Occipital lobe (tissue), 2 donors: ENCODE results near the gene RABGAP1. TPM values are rescaled to one million over a fixed set of nuclear protein-coding genes. Genes with fewer than 3 reads are reported as not detected.
"Not testable (repeated sequence)": the region's sequence is repeated elsewhere in the genome, so short reads cannot be mapped to it uniquely, and the experiment has no call there.

Source experiments
- DNase-seq: peaks from one replicate; lab custom pipeline; 2025; lab: John Stamatoyannopoulos, UW
- total RNA-seq: library from RNA; depleted of rRNA; stranded (reverse); fragments of >200 nt; gene quantifications from one replicate; pipeline ENCODE4 v1.2.3, GENCODE V29; 2014

Gene RABGAP1
- 115 TPM for total RNA-seq

DNA sequence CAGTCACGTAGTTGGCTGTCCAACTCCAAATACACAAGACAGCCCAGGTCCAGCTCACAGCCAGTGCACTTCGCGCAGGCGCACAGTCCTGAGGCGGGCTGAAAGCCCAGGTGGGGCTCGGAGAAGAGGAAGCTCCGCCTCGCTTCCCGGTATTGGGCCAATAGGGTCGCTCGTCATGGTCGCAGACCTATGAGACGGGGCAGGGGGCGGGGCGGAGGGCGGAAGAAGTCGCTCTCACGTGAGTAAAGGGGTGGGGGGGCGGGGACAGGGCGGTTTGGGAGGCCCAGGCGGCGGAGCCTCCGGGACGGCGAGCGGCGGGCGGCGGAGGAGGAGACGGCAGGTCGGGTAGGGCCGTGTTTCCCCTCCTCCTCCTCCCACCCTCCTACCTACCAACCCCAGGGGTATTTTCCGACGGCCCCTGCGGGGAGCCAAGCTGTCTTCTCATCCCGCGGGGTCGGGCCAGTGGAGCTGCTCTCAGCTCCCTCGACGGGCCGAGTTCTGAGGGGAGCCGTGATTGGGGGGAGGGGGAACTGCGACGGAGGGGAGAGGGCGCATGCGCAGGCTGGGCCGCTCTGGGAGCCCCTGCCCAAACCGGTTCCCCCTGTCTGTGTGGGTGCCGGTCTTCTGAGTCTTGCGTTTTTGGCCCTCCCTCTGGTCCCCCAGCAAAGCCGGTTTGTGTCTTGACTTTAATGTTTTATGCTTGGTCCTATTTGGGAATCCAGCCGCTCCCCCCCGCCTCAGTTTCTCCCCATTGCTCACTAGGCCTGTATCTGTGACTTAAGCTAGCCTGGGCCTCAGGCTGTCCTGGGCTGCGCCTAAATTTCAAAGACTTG is at the start of gene RABGAP1:
Gene RABGAP1 (plus strand): TSS at position 272 of the 833 bp plus-strand sequence. CDS start 16,040 bp downstream, outside the sequence.
- peak; percentile 97 for DNase-seq

DNA sequence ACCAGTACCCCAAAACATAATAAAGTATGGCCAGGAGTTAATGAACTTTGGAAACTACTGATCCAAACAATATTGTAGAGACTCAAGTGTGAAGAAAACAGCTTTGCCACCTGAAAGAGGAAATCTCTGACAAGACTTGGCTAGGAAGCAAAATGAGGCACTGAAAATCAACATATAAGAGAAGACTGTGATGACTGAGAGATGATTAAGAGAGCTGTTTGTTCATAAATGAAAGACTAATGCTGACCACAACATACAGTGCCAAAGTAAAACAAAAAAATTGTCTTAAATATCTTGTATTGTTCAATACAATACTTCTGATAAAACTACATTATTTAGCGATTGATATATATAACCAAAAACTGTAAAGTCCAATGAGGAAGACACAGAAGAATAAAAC is 42.9 kb upstream of the RABGAP1 start:
- DNase-seq: no peak

DNA sequence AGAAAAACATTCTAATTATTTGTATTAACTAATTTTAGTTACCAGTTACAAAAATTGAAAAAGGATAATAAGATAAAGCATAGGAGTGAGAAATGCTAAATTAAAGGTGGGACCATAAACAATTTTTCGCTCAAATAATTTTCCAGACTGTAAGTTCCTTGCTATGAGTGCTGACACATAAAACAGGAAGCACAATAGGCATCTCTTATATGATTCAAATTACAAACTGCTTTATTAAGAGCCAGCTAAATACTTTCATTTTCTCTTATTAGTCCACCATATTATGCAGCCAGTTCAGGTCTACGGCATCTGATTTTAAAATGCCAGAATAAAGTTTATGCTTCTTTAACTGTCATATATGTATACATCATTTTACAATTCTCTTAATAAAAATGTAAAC is 40.0 kb upstream of the RABGAP1 start:
- DNase-seq: no peak

DNA sequence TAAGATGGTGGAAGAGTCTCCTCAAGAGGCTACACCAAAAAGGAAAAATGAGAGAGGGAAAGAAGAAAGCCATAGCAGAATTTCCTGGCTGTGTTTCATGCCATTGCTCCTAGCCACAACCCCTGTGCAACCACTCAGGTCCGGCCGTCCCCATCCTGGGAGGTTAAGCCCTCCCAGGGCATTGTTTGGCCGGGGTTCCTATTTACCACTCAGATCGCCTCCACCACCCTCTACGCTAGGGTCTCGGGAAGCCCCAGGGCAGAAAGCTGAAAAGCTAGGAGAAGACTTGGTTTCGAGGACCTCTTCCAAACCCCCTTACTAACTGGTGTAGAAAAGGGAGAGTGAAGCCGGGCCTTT is 36.4 kb upstream of the RABGAP1 start:
- DNase-seq: no peak

DNA sequence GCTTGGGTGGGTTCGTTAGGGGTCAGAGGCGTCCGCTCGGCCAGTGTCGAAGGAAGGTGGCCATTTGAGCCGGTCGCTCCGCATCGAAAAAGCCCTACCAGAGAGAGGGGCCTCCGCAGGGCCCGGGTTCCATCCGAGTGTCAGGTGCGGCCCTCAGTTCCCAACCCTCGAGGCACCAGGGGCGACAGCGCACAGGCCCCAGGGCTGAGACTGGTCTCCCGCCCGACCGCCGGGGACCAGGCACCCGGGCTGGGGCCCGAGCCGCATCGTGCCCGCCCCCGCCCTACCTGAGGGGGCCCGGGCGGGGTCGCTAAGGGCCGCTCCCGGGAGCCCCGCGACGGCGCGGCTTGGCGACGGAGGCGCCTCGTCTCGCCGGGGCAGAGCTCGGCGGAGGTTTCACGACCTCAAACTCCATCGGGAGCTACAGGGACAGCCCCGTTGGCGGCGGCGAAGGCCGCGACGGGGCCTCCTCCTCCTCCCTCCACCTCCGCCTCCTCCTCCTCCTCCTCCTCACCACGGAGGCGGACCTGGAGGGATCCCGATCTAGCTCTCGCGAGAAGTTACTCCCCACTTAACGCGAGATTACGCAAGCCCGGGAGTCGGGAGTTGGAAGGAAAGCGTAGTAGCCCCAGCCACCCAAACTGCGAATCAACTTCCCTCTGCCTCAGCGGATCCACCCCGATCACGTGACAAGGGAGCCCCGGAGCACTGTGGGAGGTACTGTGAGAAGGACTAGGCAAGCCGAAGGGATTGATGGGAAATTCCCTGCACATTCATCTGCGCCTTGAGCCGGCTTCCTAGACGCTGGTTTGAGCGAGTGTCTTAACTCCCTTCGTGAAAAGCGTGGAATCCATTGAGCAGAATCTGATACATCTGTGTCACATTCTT is 35.8 kb upstream of the RABGAP1 start, which contains the start of gene RC3H2:
Gene RC3H2 (minus strand): TSS at position 537 of the 888 bp plus-strand sequence. CDS start 7,850 bp downstream, outside the sequence.
- peak; percentile 100 for DNase-seq

DNA sequence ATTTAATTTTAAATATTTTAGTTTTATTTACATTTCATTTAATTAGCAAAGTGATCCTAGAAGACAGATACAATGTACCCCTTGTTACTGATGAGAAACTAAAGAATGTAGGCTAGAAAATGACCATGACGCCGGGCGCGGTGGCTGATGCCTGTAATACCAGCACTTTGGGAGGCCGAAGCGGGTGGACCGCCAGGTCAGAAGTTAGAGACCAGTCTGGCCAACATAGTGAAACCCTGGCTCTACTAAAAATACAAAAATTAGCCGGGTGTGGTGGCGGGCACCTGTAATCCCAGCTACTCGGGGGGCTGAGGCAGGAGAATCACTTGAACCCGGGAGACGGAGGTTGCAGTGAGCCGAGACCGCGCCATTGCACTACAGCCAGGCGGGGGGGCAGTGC is 34.7 kb upstream of the RABGAP1 start:
- not testable (repeated sequence) for DNase-seq

DNA sequence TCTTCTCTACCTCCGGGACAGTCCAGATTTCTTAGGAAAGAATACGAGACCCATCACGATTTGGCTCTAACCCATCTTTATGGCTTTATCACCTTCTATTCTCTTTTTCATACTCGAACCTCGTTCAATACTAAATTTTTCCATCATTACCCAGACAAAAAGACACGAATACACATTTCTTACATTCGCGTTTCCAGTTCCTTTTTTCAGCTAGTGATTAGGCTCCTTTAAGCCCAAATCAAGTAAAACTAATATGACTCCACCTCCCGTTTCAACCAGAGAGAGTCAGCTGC is 28.2 kb upstream of the RABGAP1 start:
- no peak for DNase-seq

DNA sequence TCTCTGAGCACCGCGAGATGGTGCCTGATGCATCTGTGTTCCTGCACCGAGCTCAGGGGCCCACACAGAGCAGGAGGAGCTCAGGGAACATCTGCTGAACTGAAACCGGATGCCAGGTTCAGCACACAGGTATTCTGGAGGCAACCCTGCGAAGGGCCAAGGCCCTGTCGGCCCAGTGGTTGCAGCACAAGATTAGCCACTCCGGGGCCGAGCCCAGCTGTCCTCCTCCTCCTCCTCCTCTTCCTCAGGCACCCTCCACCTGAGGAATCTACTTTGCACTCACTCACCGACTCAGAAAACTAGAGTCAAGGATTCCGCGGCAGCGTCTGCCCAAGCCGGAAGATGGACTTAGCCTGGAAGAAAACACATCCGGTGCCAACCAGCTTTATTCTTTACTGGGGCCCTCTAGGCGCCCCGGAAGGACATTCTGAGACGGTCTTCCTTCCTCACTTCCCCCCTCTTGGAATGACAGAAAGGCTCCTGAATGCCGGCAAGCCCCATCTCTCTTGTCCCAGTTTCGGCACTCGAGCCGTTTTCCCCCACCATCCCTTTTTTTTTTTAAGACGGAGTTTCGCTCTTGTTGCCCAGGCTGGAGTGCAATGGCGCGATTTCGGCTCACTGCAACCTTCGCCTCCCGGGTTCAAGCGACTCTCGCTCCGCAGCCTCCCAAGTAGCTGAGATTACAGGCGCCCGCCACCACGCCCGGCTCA is 27.7 kb upstream of the RABGAP1 start, which contains the start of gene ZBTB6:
Gene ZBTB6 (minus strand): TSS at position 360 of the 710 bp plus-strand sequence. CDS start 1,251 bp downstream, outside the sequence.
- peak; percentile 85 for DNase-seq

DNA sequence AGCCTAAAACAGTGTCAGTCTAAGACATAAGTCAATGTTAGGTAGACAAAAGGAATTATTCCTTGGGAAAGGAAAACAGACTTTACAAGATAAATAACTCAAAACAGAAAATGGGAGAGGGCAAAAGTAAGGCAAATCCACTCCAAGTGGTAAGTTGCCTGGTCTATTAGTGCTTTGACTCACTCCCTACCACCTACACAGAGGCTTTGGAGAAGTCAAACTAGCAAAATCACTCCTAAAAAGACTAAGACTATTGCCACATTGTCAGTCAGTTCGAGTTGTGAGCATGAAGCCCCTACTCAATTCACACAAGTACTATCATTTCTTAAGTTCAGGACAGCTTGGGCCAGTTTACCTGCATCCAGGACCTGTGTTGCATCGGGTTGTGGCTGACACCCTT is 22.5 kb upstream of the RABGAP1 start:
- no peak for DNase-seq

DNA sequence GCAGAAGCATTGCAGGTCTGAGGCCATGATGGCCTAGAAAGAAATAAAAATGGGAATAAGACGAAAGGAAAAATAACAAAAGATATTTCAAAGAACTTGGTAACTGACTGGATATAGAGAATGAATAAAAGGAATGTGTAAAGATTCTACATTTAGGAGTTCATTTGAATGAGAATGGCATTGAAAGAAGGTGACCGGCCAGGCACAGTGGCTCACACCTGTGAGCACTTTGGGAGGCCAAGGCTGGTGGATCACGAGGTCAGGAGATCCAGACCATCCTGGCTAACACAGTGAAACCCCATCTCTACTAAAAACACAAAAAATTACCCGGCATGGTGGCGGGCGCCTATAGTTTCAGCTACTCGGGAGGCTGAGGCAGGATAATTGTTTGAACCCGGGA is 18.1 kb upstream of the RABGAP1 start:
- DNase-seq: no peak

DNA sequence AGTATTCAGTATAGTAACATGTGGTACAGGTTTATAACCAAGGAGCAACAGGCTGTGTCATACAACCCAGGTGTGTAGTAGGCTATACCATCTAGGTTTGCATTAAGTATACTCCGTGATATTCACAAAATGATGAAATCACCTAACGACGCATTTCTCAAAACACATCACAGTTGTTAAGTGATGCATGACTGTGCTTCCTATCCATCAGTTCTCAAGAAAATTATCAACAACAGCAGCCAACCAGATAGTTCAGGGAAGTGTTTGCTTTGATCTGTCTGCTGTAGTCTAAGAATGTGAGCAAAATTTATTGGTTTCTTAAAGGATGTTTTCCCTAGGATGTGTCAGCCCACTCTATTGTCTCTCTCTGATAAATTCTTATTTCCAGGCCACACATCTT is 16.9 kb upstream of the RABGAP1 start:
- no peak for DNase-seq

DNA sequence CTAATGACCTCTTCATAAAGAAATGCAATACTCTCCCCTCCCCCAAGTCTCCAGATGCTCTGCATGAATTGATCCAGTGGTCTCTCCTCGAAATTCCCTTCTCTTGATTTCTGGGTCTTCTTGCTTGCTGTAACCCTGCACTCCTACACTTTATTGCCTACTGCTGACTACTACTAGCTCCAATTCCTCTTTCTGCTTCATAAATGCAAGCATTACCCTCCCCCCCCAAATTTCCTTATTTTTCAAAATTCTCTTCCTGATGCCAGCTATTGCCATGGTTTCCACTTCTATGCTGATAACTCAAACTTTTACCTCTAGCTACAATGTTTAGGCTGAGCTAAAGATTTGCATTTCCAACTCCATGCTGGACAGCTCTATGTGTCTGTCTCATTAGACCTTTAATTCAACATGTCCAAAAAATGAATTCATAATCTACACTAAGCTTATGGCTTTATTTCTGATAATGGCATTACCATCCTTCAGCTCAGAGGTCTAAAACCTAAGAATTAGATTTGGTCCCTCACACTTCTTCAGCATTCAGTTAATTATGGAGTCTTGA is 10.9 kb upstream of the RABGAP1 start:
- no peak for DNase-seq

DNA sequence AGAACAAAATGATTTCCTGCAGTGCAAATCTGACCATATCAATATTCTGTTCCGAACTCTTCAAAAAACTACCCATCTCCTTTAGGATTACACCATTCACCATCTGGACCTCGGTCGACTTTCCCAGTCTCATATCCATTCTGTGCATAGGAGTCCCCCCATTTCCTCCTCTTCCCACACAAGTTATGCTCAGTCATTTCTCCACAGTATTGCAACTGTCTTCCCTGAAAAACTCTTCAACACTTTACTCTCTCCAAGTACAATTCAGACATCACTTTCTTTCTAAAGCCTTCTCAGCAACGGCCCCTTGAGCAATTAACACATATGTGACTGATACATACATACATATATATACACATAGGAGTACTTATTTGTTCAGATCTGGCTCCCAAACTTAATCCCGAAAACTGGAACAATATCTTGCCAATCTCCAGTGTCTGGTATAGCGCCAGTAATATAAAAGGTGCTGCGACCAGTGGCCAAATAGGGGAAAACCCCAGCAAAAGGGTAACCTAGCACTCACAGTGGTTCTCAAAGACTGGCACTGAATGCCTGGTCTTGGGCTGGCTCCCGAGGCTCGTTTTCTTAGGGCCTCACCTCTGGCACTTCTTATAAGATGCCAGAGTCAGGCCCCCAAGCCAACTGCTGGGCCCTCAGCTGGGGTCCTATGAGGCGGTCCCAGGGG is 10.1 kb upstream of the RABGAP1 start:
- DNase-seq: no peak

DNA sequence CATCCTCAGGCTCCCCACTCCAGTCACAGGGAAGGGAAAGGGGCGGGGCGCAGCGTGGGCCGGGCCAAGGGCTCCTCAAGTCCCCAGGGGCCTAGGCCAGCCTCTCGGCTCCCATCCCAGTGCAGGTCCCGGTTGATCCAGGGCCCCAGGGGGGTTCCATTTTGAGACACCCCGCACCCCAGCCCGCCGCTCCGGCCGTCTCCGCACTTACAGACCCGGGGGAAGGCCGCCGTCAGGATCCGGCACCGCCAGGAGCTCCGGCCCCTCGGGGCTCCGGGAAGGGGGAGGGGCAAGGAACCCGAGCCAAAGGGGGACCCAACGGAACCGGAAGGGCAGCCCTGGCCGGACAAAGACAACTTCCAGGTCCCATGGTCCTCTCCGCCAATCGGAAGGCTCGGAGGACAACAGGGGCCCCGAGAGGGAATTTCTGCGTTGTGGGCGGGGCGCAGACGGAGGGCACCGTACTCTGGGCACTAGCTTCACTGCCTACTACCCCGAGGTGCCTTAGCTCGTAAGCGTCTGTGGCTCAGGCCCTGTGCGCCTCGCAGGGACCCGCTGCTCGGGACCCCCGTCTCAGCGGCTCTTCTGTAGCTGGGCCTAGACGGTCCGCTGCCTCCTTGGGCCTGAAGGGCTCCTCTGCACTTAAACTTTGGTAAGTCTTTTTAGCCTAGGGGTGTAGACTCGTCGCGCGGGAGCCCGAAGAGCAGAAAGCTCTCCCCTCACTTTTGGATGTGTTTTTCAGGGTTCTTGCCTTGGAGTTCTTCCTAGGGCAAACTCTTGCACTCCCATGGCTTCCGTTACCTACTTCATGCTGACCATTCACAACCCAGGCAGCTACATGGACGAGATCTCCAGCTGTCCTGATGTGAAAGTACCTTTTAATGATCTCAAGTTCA is 9.3 kb upstream of the RABGAP1 start, which contains the start of gene ZBTB26:
Gene ZBTB26 (minus strand): TSS at position 287 of the 896 bp plus-strand sequence. CDS start 11,578 bp downstream, outside the sequence.
- peak; percentile 92 for DNase-seq

DNA sequence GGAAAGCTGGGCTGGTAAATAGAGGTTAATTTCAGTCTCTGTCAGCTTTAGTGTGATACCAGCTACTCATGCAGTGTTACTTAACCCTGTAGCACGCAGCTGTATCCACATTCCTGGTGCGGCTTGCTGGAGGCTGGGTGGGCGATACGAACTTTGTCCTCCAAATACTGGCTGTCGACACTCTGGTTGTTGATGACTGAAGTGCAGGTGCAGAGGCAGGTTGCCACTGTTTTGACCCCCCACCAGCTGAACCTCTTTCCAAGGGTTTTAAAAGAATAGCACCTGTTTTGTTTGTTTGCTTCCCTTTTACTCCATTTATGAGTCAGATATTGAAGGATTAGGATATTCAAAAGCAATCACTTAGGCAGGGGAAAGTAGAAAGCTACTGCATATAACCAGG is 4.4 kb upstream of the RABGAP1 start:
- DNase-seq: no peak

DNA sequence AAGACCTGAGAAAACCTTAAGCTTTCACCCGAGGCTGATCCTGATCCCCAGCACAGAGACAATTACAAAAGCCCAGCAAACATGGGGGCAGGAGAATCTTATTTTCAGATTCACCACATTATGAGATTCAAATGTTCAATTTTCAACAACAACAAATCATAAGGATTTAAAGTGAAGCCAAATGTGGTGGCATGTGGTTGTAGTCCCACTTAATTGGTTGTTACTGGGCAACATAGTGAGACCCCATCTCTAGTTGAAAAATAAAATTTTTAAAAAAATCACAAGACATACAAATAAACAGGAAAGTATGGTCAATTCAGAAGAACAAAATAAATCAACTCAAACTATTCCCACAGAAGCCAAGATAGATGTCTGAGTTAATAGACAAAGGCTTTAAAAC is 3.9 kb upstream of the RABGAP1 start:
- DNase-seq: no peak

DNA sequence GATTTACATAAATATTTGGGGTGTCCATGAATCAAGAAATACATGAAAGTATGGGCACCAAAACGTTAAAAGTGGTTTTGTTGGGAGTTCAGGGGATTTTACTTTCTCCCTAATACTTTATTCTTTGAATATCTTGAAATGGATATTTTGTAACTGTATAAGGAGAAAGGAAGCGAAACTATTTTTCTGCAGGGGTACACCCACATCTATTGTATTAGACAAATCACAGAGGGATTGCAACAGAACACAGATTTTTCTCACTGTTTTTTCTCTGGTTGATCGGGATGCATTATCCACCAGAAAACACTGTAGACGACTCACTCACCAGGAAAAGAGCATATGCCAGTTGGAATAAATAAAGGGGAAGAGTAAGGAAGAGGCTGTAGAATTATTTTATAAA is 1.2 kb upstream of the RABGAP1 start:
- DNase-seq: no peak

DNA sequence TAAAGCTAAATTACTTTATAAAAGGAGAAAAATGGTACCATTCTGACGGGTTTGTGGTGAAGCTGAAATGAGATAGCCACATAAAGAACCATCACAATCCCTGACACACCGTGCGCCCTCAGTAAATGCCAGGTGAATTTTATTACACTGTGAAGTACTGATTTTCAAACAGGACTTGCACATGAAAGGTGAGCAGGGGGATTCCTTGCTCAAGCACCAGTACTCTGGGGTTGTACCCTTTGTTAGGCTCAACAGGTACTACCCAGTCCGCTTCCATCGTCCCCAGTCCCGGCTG is 419 bp upstream of the RABGAP1 start:
- DNase-seq: no peak

DNA sequence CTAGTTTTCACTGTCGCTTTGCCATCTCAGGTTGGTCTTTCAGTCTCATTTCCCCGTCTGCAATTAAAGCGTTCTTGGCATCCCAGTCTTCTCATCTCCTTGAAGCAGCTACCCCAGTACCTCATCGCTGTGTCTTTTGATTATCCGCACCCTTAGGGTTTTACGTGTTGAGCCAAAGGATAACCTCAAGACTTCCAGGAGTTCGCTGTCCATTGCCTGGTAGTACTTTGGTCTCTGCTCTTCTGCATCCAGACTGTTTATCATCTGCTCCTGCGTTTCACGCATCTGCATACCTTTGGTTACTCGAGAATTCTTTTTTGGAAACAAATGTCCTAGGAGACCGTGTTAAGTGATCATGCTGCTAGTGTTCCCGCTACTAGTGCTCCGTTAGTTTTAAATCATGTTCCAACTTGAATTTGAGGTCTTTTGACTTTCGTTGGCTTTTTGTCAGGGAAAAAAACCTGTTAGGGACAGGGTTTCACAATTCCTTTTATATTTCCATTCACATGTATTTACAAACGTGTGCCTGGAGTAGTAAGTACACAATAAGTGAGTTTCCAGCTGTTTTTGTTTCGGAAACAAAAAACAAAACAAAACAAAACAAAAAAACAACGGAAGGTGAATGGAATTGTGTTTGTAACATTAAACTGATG is 888 bp downstream of the RABGAP1 start:
- peak; percentile 17 for DNase-seq
